GM19455 (cell line): Measurements from ENCODE around the gene LRRC70.
"Not testable (repeated sequence)": the region's sequence is repeated elsewhere in the genome, so short reads cannot be mapped to it uniquely, and the experiment has no call there.

Source experiments
- ATAC-seq: cut with Tn5 transposase; IDR thresholded peaks from one replicate; pipeline ENCODE4 v1.9.1; 2021; ENCODE audit not compliant: unreplicated experiment

The LRRC70 gene

DNA sequence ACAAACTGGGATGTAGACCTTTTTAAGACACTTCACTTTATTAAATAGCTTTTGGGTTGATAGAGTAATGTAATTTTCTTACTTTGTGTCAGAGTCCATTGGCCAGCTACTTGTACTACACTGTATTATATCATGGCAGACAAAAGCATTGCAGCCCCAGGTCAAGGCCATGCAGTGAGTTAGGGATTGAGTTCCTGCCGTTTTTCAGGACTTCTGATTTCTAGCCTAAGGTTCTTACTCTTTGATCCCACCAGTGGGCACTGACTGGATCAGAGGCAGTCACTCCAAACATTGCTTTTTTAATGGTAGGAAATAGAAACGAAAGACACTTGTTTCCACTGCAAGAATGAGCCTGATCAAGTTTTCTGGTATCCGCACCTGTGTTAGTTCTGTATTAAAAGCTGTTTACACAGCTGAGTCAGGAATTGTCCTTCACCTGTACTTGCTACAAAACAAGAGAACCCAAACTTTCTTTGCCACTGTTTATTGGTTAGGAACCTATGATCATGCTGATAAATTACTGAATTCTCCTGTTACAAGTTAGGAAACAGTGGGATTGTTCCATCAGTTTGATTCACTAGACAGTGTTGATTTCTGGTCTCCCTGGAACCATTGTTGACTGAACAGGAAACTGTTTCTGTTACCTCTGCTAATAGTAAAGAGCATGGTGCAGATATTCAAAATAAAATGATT, 22.1 kb downstream of the LRRC70 start:
- no peak for ATAC-seq

DNA sequence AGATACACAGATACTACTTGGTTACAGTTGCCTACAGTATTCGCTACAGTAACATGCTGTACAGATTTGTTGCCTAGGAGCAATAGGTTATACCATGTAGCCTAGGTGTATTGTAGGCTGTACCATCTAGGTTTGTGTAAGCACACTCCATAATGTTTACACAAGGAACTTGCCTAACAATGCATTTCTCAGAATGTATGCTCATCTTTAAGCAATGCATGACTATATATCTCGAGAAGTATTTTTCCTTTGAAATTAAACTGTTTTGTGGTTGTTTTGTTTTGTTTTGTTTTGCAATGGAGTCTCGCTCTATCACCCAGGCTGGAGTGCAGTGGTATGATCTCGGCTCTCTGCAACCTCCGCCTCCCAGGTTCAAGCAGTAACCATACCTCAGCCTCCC, 25.3 kb downstream of the LRRC70 start:
- ATAC-seq: no peak

DNA sequence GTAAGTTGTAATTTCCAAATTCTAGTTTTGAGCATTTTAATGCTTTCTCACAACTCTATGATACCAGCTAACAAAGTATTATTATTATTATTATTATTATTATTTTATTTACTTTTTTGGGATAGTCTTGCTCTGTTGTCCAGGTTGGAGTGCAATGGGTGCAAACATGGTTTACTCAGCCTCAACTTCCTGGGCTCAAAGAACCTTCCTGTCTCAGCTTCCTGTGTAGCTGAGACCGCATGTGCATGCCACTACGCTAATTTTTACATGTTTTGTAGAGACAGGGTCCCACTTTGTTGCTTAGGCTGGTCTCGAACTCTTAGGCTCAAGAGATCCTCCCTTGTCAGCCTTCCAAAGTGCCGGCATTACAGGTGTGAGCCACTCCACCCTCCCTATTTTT, 27.0 kb downstream of the LRRC70 start:
- ATAC-seq: no peak

DNA sequence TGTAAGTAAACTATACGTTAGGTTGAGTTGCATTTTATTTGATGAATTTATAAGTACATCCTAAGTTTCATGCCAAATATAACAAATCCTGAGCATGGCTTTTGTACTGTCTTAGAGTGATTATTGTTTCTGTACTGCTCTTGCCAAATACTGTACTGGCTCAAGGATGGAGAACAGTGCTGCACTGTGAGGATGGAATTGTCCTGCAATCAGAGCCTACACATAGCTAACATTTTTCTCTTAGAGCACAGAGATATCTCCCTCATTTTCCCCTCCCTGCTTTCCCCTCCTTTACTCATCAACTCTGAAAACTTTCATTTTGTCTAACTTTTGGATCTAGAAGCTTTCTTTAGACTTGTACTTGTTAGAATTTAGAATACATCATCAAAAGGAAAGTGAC, 28.3 kb downstream of the LRRC70 start:
- no peak for ATAC-seq

DNA sequence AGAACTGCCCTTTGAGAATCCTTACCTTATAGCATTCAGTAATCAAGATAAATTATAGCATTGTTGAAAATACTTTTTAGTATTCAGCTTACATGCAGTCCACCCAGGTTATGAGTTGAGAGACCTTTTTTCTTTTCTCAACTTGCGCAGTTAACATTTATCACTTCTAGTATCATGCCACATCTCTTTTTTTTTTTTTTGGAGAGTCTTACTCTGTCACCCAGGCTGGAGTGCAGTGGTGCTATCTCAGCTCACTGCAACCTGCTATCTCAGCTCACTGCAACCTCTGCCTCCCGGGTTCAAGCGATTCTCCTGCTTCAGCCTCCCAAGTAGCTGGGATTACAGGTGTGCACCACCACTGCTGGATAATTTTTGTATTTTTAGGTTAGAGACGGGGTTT, 29.0 kb downstream of the LRRC70 start:
- no peak for ATAC-seq

DNA sequence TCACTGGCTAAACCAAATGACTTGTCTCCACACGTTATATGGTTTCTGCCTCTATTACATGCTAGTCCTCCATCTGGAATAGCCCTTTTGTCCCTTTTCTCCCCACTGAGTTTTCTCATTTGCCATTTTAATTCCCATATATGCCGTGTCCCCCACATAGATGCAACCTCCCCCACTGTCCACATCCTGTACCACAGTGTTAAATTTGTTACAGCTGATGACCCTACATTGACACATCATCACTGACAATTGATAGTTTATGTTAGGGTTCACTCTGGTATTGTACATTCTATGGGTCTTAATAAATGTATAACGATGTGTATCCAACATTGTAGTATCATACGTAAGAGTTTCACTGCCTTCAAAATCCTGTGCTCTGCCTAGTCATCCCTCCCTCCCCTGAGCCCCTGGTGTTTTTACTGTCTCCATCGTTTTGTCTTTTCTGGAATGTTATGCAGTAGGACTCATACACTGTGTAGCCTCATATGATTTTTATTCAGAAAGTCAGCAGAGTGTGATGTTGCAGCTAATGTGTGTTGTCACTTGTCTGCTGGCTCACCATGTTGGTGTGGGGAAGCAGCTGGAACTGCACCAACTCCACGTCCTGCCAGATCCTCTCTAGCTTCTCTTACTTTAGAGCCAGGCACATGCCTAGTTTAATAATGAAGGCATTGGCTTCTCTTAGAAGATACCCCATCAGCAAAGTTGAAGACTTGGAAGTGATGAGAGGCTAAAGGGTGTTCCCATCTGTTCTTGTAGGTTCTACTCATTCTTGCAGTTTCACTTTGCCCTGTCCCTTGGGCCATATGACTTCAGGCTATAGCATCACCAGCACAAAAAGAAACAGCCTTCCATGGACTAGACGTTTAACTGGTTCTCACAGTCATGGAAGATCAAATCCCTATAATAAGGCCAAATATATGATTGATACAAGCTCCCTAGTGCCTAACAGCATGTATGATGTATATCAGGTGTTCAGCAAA, 30.2 kb downstream of the LRRC70 start:
- no peak for ATAC-seq

DNA sequence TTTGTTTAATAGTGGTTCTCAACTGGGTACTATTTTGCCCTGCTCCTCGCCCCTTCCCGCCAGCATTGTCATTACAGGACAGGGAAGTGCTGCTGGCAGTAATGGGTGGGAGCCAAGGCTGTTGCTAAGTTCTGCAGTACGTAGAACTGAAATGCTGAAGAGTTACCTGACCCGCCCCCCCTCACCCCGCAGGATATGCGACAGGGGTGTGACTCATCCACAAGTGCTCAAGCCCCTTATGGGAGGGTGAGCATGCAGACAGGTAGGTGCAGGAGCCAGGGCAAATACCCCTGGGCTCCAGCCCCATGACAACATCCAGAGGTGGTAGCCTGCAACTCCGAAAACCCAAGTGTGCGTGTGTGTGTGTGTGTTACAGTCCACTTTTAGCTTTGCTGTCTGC, 35.7 kb downstream of the LRRC70 start:
- no peak for ATAC-seq

DNA sequence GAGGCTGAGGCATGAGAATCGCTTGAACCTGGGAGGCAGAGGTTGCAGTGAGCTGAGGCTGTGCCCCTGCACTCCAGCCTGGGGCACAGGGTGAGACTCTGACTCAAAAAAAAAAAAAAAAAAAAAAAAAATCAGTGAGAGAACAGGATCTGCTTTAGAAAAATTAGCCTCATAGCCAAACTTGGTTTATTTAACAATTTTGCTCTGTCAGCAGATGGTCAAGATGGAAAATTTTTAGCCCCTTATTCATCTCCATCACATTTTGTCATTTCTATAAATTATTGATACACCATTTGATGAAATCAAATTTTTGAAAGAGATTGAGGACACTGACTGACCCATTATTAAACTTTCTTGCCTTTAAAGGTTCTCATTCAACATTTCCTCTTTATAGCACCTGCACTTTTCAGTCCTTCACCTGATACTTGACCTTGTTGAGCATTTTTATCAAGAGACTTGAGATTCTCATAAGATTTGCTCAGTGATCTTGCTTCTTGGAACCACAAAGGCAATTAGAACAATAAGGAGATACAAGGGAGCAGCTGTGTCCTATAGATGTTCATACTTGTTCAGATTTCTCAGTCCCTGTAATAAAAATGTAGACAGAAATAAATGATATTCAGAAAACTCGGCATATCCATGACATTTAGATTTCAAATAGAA, 38.1 kb downstream of the LRRC70 start:
- no peak for ATAC-seq

DNA sequence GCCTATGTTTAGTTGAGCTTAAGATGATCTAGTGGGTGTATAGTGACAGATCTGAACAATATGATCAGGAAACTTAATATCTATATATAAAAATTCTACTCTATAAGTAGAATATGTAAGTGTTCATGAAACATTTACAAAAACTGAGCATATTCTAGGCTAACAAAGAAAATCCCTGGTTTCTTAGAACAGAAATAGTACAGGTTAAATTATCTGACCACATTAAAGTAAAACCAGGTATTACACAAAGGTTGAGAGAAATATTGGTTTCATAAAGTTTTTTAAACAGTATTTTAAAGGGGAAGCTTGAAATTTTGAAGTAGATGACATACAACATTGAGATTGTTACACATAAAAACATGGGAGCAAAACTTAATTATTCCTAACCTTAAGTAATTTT, 39.3 kb downstream of the LRRC70 start:
- ATAC-seq: no peak

DNA sequence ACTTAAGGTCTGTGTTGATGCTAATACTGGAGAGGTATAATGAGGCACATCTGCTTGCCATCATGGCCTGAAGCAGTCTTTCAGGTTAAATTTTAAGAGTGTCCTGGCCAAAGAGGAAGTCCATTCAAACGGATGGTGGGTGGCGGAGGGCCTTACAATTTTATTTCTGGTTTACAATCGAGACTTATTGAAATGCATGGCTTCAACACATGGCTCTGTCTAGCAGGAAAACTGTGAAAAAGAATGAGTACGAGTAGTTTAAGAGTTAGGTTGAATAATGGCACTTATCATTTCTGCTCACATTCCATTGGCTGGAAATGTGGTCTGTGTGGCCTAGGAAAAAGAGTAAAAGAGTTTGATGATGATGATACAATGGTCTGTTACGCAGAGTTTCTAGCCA, 42.1 kb downstream of the LRRC70 start:
- ATAC-seq: no peak

DNA sequence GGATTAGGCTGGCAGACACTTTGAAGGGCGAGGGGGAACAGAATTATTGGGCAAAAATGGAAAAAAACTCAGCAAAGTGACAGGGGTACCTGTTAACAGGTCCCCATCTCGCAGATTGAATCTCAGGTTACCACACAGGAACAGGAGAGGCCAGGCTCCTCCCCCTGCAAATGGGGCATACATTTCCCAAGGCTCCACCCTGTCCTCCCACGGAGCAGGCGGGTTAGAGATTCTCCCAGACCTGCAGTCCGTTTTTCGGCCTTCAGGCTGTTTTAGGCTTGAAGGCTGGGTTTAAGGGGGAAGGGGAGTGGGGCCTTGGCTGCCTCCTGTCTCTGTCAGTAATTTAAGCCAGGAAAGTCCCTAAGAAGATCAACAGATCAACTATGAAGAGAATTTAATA, 42.7 kb downstream of the LRRC70 start:
- no peak for ATAC-seq

DNA sequence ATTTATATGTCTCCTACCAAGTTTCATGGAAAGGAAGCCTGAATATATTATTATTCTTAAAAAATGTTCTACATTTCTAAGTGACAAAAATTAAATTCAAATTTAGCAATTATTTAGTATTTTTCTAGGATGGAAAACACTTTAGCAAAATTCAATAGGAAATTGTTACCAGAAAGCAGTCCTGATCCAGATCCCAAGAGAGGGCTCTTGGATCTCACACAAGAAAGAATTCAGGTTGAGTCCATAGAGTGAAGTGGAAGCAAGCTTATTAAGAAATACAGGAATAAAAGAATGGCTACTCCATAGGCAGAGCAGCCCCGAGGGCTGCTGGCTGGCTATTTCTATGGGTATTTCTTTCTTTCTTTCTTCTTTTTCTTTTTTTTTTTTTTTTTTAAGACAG, 44.7 kb downstream of the LRRC70 start:
- ATAC-seq: no peak

DNA sequence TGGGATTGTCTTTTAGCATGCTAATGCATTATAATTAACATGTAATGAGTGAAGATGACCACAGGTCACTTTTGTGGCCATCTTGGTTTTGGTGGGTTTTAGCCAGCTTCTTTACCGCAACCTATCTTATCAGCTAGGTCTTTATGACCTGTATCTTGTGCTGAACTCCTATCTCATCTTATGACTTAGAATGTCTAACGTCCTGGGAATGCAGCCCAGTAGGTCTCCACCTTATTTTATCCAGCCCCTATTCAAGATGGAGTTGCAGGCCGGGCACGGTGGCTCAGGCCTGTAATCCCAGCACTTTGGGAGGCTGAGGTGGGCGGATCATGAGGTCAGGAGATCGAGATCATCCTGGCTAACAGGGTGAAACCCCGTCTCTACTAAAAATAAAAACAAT, 45.8 kb downstream of the LRRC70 start:
- ATAC-seq: not testable (repeated sequence)

DNA sequence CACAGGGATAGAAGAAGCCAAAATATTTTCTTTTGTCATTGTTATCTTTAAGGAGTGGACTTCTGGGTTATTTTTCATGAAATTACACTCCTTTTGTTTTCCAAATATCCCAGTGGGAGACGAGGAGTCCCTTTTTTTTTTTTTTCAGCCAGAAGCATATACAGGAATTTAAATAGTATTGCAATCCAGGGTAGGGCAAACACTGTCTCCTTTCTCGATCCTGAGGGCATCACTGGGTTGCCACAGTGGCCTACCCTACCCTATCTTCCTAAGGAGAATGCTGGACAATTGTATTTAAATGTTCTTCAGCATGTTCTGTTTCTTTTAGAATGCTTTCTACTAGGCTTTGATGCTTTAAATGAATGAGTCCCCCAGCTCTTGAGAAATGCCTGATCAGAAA, 47.9 kb downstream of the LRRC70 start:
- ATAC-seq: no peak

DNA sequence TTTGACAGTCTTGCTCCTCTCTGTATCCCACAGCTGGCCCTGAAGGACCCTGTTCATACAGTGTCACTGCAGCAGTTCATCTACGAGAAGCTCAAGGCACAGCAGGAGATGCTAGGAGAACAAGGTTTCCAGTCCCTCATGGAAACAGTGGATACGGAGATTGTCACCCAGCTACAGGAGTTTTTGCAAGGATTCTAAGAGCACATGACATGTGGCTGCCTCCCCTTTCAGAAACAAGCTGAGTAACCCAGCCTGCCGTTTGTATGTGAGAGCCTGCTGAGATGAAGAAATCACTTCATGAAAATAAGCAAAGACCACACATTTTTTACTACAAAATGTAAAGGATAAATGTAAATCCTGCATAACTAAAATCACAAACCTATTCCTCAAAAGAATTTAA, 48.5 kb downstream of the LRRC70 start:
- ATAC-seq: no peak

DNA sequence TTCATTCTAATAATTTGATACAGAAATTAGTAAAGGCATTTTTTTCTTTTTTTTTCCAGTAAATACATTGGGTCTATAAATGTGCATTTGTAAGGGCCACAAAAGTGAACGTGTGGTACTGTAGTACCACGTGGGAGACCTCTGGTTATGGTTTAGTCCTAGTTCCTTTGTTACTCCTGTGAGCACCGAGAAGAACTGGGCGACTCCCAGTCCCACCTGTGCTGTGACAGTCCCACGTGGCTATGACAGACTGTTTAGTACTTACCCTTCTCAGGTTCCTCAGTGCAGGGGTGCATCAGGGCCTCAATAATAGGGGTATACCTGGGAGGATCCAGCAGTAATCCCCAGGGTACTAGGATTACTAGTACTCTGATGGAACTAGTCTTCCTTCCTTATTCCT, 49.3 kb downstream of the LRRC70 start:
- no peak for ATAC-seq
